Measurements from ENCODE around the gene FBXW11. TPM values are rescaled to one million over a fixed set of nuclear protein-coding genes. Genes with fewer than 3 reads are reported as not detected.

FBXW11 gene
- total RNA-seq, 2 experiments from 2014 or later, result 35.4 to 37.7 TPM

Other genes starting within 250 kb of the FBXW11 start
- gene SMIM23, start 220.8 kb downstream of the FBXW11 start, total RNA-seq, result not detected
- 100 to 1,000 TPM; 319 to 320 TPM for gene STK10, start 181.6 kb upstream of the FBXW11 start, total RNA-seq
- gene EFCAB9, start 187.5 kb upstream of the FBXW11 start, total RNA-seq, result not detected